NCI-H510A treated with DMSO at 0.1 percent for 48 hours (cell line): ENCODE results near the gene ERBIN.
"Not testable (repeated sequence)": the region's sequence is repeated elsewhere in the genome, so short reads cannot be mapped to it uniquely, and the experiment has no call there.

Source experiments
- DNase-seq: peaks from one replicate; lab custom pipeline; 2025; lab: John Stamatoyannopoulos, UW

ERBIN gene

GRCh38 chr5:66009277-66009676 lies 82.9 kb downstream of the ERBIN start:
- no peak for DNase-seq

- DNase-seq: no peak
Measured at GRCh38 chr5:66010476-66010875, 84.1 kb downstream of the ERBIN start.

- DNase-seq: no peak
Measured at GRCh38 chr5:66012271-66012670, 85.9 kb downstream of the ERBIN start.

- DNase-seq: no peak
Measured at GRCh38 chr5:66013397-66013796, 87.0 kb downstream of the ERBIN start.

- DNase-seq: no peak
Measured at GRCh38 chr5:66013906-66014305, 87.5 kb downstream of the ERBIN start.

GRCh38 chr5:66015196-66015960 lies 89.0 kb downstream of the ERBIN start:
- no peak for DNase-seq

- peak; percentile 16 for DNase-seq
Measured at GRCh38 chr5:66021585-66021984, 95.2 kb downstream of the ERBIN start.

GRCh38 chr5:66039296-66039695 lies 112.9 kb downstream of the ERBIN start:
- DNase-seq: no peak

- DNase-seq: no peak
Measured at GRCh38 chr5:66039701-66040100, 113.3 kb downstream of the ERBIN start.

- no peak for DNase-seq
Measured at GRCh38 chr5:66041627-66042026, 115.3 kb downstream of the ERBIN start.

GRCh38 chr5:66057239-66057638 lies 130.9 kb downstream of the ERBIN start:
- DNase-seq: no peak

GRCh38 chr5:66061320-66061719 lies 134.9 kb downstream of the ERBIN start:
- not testable (repeated sequence) for DNase-seq

GRCh38 chr5:66063061-66063460 lies 136.7 kb downstream of the ERBIN start:
- DNase-seq: not testable (repeated sequence)

GRCh38 chr5:66066826-66067225 lies 140.5 kb downstream of the ERBIN start:
- DNase-seq: no peak

- no peak for DNase-seq
Measured at GRCh38 chr5:66072031-66072430, 145.7 kb downstream of the ERBIN start.

- DNase-seq: no peak
Measured at GRCh38 chr5:66074901-66075300, 148.5 kb downstream of the ERBIN start.

GRCh38 chr5:66080664-66081063 lies 154.3 kb downstream of the ERBIN start:
- DNase-seq: no peak

GRCh38 chr5:66089384-66089783 lies 163.0 kb downstream of the ERBIN start:
- DNase-seq: no peak

GRCh38 chr5:66100851-66101250 lies 174.5 kb downstream of the ERBIN start:
- DNase-seq: no peak

- DNase-seq: no peak
Measured at GRCh38 chr5:66113160-66113559, 186.8 kb downstream of the ERBIN start.

GRCh38 chr5:66118304-66118703 lies 191.9 kb downstream of the ERBIN start:
- DNase-seq: no peak

GRCh38 chr5:66122379-66123034 lies 196.1 kb downstream of the ERBIN start:
- DNase-seq: no peak

GRCh38 chr5:66129144-66129543 lies 202.8 kb downstream of the ERBIN start:
- no peak for DNase-seq

GRCh38 chr5:66130493-66130892 lies 204.1 kb downstream of the ERBIN start:
- no peak for DNase-seq
